Immature natural killer cell (primary cell): Measurements from ENCODE around the gene GABRG3. TPM values are rescaled to one million over a fixed set of nuclear protein-coding genes. Genes with fewer than 3 reads are reported as not detected.

Experiments
- DNase-seq, 3 donors: peaks; one replicate each; pipeline ENCODE4 v3.0.0; 2022; ENCODE audit warnings: mixed read lengths in 1 of 3
- H3K27ac Mint-ChIP-seq, 6 donors: one replicate each; pipeline ENCODE4 v1.8.0; 2020; ENCODE audit warnings: mixed read lengths in 6 of 6, mild to moderate bottlenecking in 5 of 6, inconsistent platforms in 4 of 6, moderate library complexity in 3 of 6
- H3K27me3 Mint-ChIP-seq, 3 donors: one replicate each; pipeline ENCODE4 v1.8.0; 2020 to 2021; ENCODE audit warnings: low read depth in 3 of 3, mild to moderate bottlenecking in 3 of 3, mixed read lengths in 3 of 3, moderate library complexity in 3 of 3, inconsistent platforms in 1 of 3
- H3K36me3 Mint-ChIP-seq, 3 donors: one replicate each; pipeline ENCODE4 v1.8.0; 2020; ENCODE audit warnings: mixed read lengths in 3 of 3, inconsistent platforms in 2 of 3, mild to moderate bottlenecking in 2 of 3
- H3K4me1 Mint-ChIP-seq, 2 donors: one replicate each; pipeline ENCODE4 v1.8.0; 2020; ENCODE audit warnings: inconsistent platforms in 2 of 2, mild to moderate bottlenecking in 2 of 2, mixed read lengths in 2 of 2, moderate library complexity in 1 of 2
- H3K4me3 Mint-ChIP-seq, 5 donors: one replicate each; pipeline ENCODE4 v1.8.0; 2020; ENCODE audit warnings: mild to moderate bottlenecking in 5 of 5, mixed read lengths in 5 of 5, inconsistent platforms in 3 of 5, moderate library complexity in 3 of 5
- H3K9me3 Mint-ChIP-seq, 6 donors: one replicate each; pipeline ENCODE4 v1.8.0; 2020; ENCODE audit warnings: mild to moderate bottlenecking in 6 of 6, mixed read lengths in 6 of 6, inconsistent platforms in 4 of 6, moderate library complexity in 3 of 6
- polyA plus RNA-seq, 3 donors: library from polyadenylated mRNA; unstranded; fragments of 300-500 nt; fragmentation: Illumina TruSeq; gene quantifications; one replicate each; pipeline ENCODE4 v1.2.3, GENCODE V29; 2021

Gene GABRG3
- polyA plus RNA-seq, 3 donors from 2014 or later: not detected

- no peaks in the 10 kb centered on the region for H3K36me3 Mint-ChIP-seq
- no peaks in the 10 kb centered on the region for H3K4me1 Mint-ChIP-seq
- peaks cover 0 to 22% (median 10%) of the 10 kb centered on the region in 6 donors for H3K9me3 Mint-ChIP-seq
- H3K27me3 Mint-ChIP-seq: peaks cover 0 to 2% (median 0%) of the 10 kb centered on the region in 3 donors
- H3K4me3 Mint-ChIP-seq: no peak overlapping the region
- no peak overlapping the region for H3K27ac Mint-ChIP-seq
- no peak for DNase-seq
Observed at GRCh38 chr15:27238707-27239423, 267.9 kb downstream of the GABRG3 start.

GRCh38 chr15:27241943-27242342 is 271.0 kb downstream of the GABRG3 start:
- no peak for DNase-seq
- Mint-ChIP-seq H3K4me1 (no peaks in the 10 kb centered on the region), H3K4me3 (no peak overlapping the region), H3K9me3 (peaks cover 0 to 16% (median 6%) of the 10 kb centered on the region in 6 donors), H3K27me3 (peaks cover 0 to 2% (median 0%) of the 10 kb centered on the region in 3 donors), H3K27ac (no peak overlapping the region), H3K36me3 (no peaks in the 10 kb centered on the region)

GRCh38 chr15:27244047-27244446 is 273.1 kb downstream of the GABRG3 start:
- Mint-ChIP-seq H3K4me3 (no peak overlapping the region), H3K27me3 (no peaks in the 10 kb centered on the region), H3K4me1 (no peaks in the 10 kb centered on the region)

GRCh38 chr15:27248251-27248650 is 277.3 kb downstream of the GABRG3 start:
- no peaks in the 10 kb centered on the region for H3K4me1 Mint-ChIP-seq
- H3K36me3 Mint-ChIP-seq: peaks cover 0 to 3% (median 0%) of the 10 kb centered on the region in 3 donors
- no peak overlapping the region for H3K4me3 Mint-ChIP-seq
- no peak overlapping the region for H3K27ac Mint-ChIP-seq
- DNase-seq: no peak
- peaks cover 0 to 1% (median 0%) of the 10 kb centered on the region in 3 donors for H3K27me3 Mint-ChIP-seq
- peaks cover 6 to 30% (median 7%) of the 10 kb centered on the region in 6 donors for H3K9me3 Mint-ChIP-seq

More at GRCh38 chr15:27244047-27244446, 273.1 kb downstream of the GABRG3 start:
- H3K9me3 Mint-ChIP-seq: peaks cover 0 to 19% (median 8%) of the 10 kb centered on the region in 6 donors
- H3K36me3 Mint-ChIP-seq: peaks cover 0 to 3% (median 0%) of the 10 kb centered on the region in 3 donors
- no peak overlapping the region for H3K27ac Mint-ChIP-seq
- DNase-seq: no peak

- no peak overlapping the region for H3K27ac Mint-ChIP-seq
- no peak for DNase-seq
- peaks cover 0 to 3% (median 0%) of the 10 kb centered on the region in 3 donors for H3K36me3 Mint-ChIP-seq
- H3K4me1 Mint-ChIP-seq: no peaks in the 10 kb centered on the region
- H3K9me3 Mint-ChIP-seq: peaks cover 6 to 29% (median 8%) of the 10 kb centered on the region in 6 donors
- H3K27me3 Mint-ChIP-seq: peaks cover 0 to 1% (median 0%) of the 10 kb centered on the region in 3 donors
- no peak overlapping the region for H3K4me3 Mint-ChIP-seq
Observed at GRCh38 chr15:27249046-27249759, 278.2 kb downstream of the GABRG3 start.

GRCh38 chr15:27249760-27250109 is 278.8 kb downstream of the GABRG3 start:
- no peak overlapping the region for H3K27ac Mint-ChIP-seq
- H3K9me3 Mint-ChIP-seq: peaks cover 6 to 29% (median 10%) of the 10 kb centered on the region in 6 donors
- H3K4me1 Mint-ChIP-seq: no peaks in the 10 kb centered on the region
- H3K36me3 Mint-ChIP-seq: peaks cover 0 to 3% (median 0%) of the 10 kb centered on the region in 3 donors
- no peak overlapping the region for H3K4me3 Mint-ChIP-seq
- H3K27me3 Mint-ChIP-seq: peaks cover 0 to 1% (median 0%) of the 10 kb centered on the region in 3 donors
- DNase-seq: no peak

GRCh38 chr15:27250223-27250622 is 279.2 kb downstream of the GABRG3 start:
- H3K27ac Mint-ChIP-seq: no peak overlapping the region
- H3K4me1 Mint-ChIP-seq: no peaks in the 10 kb centered on the region
- H3K36me3 Mint-ChIP-seq: peaks cover 0 to 3% (median 0%) of the 10 kb centered on the region in 3 donors
- H3K27me3 Mint-ChIP-seq: peaks cover 0 to 1% (median 0%) of the 10 kb centered on the region in 3 donors
- no peak for DNase-seq
- peaks cover 3 to 29% (median 10%) of the 10 kb centered on the region in 6 donors for H3K9me3 Mint-ChIP-seq
- H3K4me3 Mint-ChIP-seq: no peak overlapping the region

- H3K36me3 Mint-ChIP-seq: no peaks in the 10 kb centered on the region
- H3K27me3 Mint-ChIP-seq: peaks cover 0 to 1% (median 0%) of the 10 kb centered on the region in 3 donors
Observed at GRCh38 chr15:27254055-27254454, 283.1 kb downstream of the GABRG3 start.

GRCh38 chr15:27254801-27255200 is 283.8 kb downstream of the GABRG3 start:
- Mint-ChIP-seq H3K36me3 (peaks cover 0 to 3% (median 0%) of the 10 kb centered on the region in 3 donors), H3K9me3 (peaks cover 0 to 27% (median 18%) of the 10 kb centered on the region in 6 donors), H3K4me3 (no peak overlapping the region), H3K27me3 (peaks cover 0 to 1% (median 0%) of the 10 kb centered on the region in 3 donors), H3K4me1 (no peaks in the 10 kb centered on the region), H3K27ac (no peak overlapping the region)
- DNase-seq: no peak

More at GRCh38 chr15:27254055-27254454, 283.1 kb downstream of the GABRG3 start:
- Mint-ChIP-seq H3K9me3 (peaks cover 0 to 28% (median 18%) of the 10 kb centered on the region in 6 donors), H3K27ac (no peak overlapping the region), H3K4me1 (no peaks in the 10 kb centered on the region), H3K4me3 (no peak overlapping the region)
- no peak for DNase-seq

- no peak for DNase-seq
- no peak overlapping the region for H3K4me3 Mint-ChIP-seq
- H3K36me3 Mint-ChIP-seq: peaks cover 0 to 3% (median 0%) of the 10 kb centered on the region in 3 donors
- no peaks in the 10 kb centered on the region for H3K4me1 Mint-ChIP-seq
- no peak overlapping the region for H3K27ac Mint-ChIP-seq
- H3K9me3 Mint-ChIP-seq: peaks cover 3 to 35% (median 13%) of the 10 kb centered on the region in 6 donors
- H3K27me3 Mint-ChIP-seq: peaks cover 0 to 4% (median 0%) of the 10 kb centered on the region in 3 donors
Observed at GRCh38 chr15:27256446-27256845, 285.5 kb downstream of the GABRG3 start.

GRCh38 chr15:27258287-27258686 is 287.3 kb downstream of the GABRG3 start:
- Mint-ChIP-seq H3K27ac (no peak overlapping the region), H3K4me1 (no peaks in the 10 kb centered on the region), H3K9me3 (peaks cover 3 to 35% (median 13%) of the 10 kb centered on the region in 6 donors), H3K36me3 (peaks cover 0 to 3% (median 0%) of the 10 kb centered on the region in 3 donors), H3K4me3 (no peak overlapping the region), H3K27me3 (peaks cover 0 to 4% (median 0%) of the 10 kb centered on the region in 3 donors)
- DNase-seq: no peak

GRCh38 chr15:27260523-27260922 is 289.5 kb downstream of the GABRG3 start:
- Mint-ChIP-seq H3K4me3 (no peak overlapping the region), H3K36me3 (peaks cover 0 to 7% (median 0%) of the 10 kb centered on the region in 3 donors), H3K4me1 (no peaks in the 10 kb centered on the region), H3K27ac (no peak overlapping the region), H3K27me3 (peaks cover 0 to 5% (median 0%) of the 10 kb centered on the region in 3 donors), H3K9me3 (peaks cover 7 to 44% (median 16%) of the 10 kb centered on the region in 6 donors)
- no peak for DNase-seq

- DNase-seq: no peak
- no peaks in the 10 kb centered on the region for H3K4me1 Mint-ChIP-seq
- H3K36me3 Mint-ChIP-seq: peaks cover 0 to 5% (median 0%) of the 10 kb centered on the region in 3 donors
- no peak overlapping the region for H3K4me3 Mint-ChIP-seq
- no peak overlapping the region for H3K27ac Mint-ChIP-seq
- H3K27me3 Mint-ChIP-seq: peaks cover 0 to 1% (median 0%) of the 10 kb centered on the region in 3 donors
- H3K9me3 Mint-ChIP-seq: peaks cover 13 to 52% (median 24%) of the 10 kb centered on the region in 6 donors
Observed at GRCh38 chr15:27268923-27269322, 297.9 kb downstream of the GABRG3 start.

- no peaks in the 10 kb centered on the region for H3K4me1 Mint-ChIP-seq
- H3K27me3 Mint-ChIP-seq: no peaks in the 10 kb centered on the region
- H3K27ac Mint-ChIP-seq: no peak overlapping the region
- peaks cover 11 to 48% (median 23%) of the 10 kb centered on the region in 6 donors for H3K9me3 Mint-ChIP-seq
- H3K36me3 Mint-ChIP-seq: no peaks in the 10 kb centered on the region
- DNase-seq: no peak
- no peak overlapping the region for H3K4me3 Mint-ChIP-seq
Observed at GRCh38 chr15:27271258-27271657, 300.3 kb downstream of the GABRG3 start.
